H1 (cell line): ENCODE measurements around the gene STX18. TPM values are rescaled to one million over a fixed set of nuclear protein-coding genes. Genes with fewer than 3 reads are reported as not detected.

Experiments
- CTCF ChIA-PET: fragments of 300-600 bp; sonication (Branson Sonifier 250); formaldehyde crosslinking; loops from one replicate; lab custom pipeline; 2021; ENCODE audit not compliant: partially characterized antibody; lab: Charles Lee
- POLR2A ChIA-PET: fragments of 300-600 bp; sonication (Branson Sonifier 250); formaldehyde crosslinking; loops from one replicate; lab custom pipeline; 2021; ENCODE audit warnings: inconsistent platforms; ENCODE audit not compliant: partially characterized antibody; lab: Charles Lee
- DNase-seq, 2 experiments: peaks; one replicate each; pipeline versions ENCODE4 v3.0.0 to v3.0.0-alpha.2; 2010 to 2022; ENCODE audit warnings: low spot score in 2 of 2, low read depth in 1 of 2, mixed read lengths in 1 of 2
- FAIRE-seq: peaks from 2 replicates; lab custom pipeline; 2011; peaks lifted over from hg19 to GRCh38; lab: Jason Lieb, UNC
- H2AFZ ChIP-seq: 2 replicates; pipeline ENCODE4 v1.8.1; 2012; ENCODE audit warnings: low read length, inconsistent platforms
- H2AK5ac ChIP-seq: 2 replicates; pipeline ENCODE4 v1.6.1; 2013; ENCODE audit warnings: low read depth, low read length
- H2BK120ac ChIP-seq: replicated peaks from 2 replicates; pipeline ENCODE3; 2013; ENCODE audit warnings: low read depth, low read length, inconsistent platforms
- H2BK12ac ChIP-seq: 2 replicates; pipeline ENCODE4 v1.6.1; 2013; ENCODE audit warnings: low read depth, low read length
- H2BK15ac ChIP-seq: 2 replicates; pipeline ENCODE4 v1.6.1; 2013; ENCODE audit warnings: low read length
- H2BK20ac ChIP-seq: 2 replicates; pipeline ENCODE4 v1.6.1; 2013; ENCODE audit warnings: low read length
- H2BK5ac ChIP-seq: 2 replicates; pipeline ENCODE4 v1.6.1; 2013; ENCODE audit warnings: low read depth, low read length
- H3K14ac ChIP-seq: 2 replicates; pipeline ENCODE4 v1.6.1; 2013; ENCODE audit warnings: inconsistent platforms; ENCODE audit not compliant: insufficient read length
- H3K18ac ChIP-seq: 2 replicates; pipeline ENCODE4 v1.6.1; 2013; ENCODE audit warnings: low read length; ENCODE audit errors: extremely low read depth
- H3K23ac ChIP-seq: 2 replicates; pipeline ENCODE4 v1.6.1; 2013; ENCODE audit warnings: inconsistent platforms; ENCODE audit not compliant: insufficient read length
- H3K23me2 ChIP-seq: 2 replicates; pipeline ENCODE4 v1.6.1; 2013; ENCODE audit warnings: low read depth, low read length
- H3K27ac ChIP-seq: 2 replicates; pipeline ENCODE4 v1.6.1; 2011; ENCODE audit warnings: low read depth, low read length, inconsistent platforms
- H3K27me3 ChIP-seq, 4 experiments: replicated peaks in 1 of 4; 1 replicate in 1 of 4; 2 replicates in 3 of 4; pipeline versions ENCODE4 v1.6.1 to v1.8.1; 2011 to 2013; ENCODE audit warnings: low read length in 3 of 4, mild to moderate bottlenecking in 3 of 4, inconsistent platforms in 2 of 4, mixed read lengths in 2 of 4, moderate library complexity in 1 of 4; ENCODE audit not compliant: control insufficient read depth in 3 of 4, insufficient read depth in 3 of 4; ENCODE audit errors: extremely low read depth in 1 of 4
- H3K36me3 ChIP-seq, 4 experiments: 2 replicates each; pipeline versions ENCODE4 v1.6.1 to v1.8.1; 2011 to 2013; ENCODE audit warnings: mild to moderate bottlenecking in 4 of 4, low read length in 3 of 4, moderate library complexity in 2 of 4, control low read depth in 1 of 4, inconsistent platforms in 1 of 4; ENCODE audit not compliant: insufficient read depth in 4 of 4, control insufficient read depth in 2 of 4
- H3K4ac ChIP-seq: replicated peaks from 2 replicates; pipeline ENCODE3; 2013; ENCODE audit warnings: low read length, low read depth, mixed read lengths, inconsistent platforms; ENCODE audit not compliant: insufficient read length
- H3K4me1 ChIP-seq, 4 experiments: replicated peaks in 1 of 4; 1 replicate in 1 of 4; 2 replicates in 3 of 4; pipeline versions ENCODE4 v1.6.1 to v1.8.1; 2011 to 2013; ENCODE audit warnings: low read length in 3 of 4, inconsistent platforms in 2 of 4, mixed read lengths in 1 of 4; ENCODE audit not compliant: insufficient read depth in 4 of 4, control insufficient read depth in 3 of 4
- H3K4me2 ChIP-seq, 2 experiments: 2 replicates each; pipeline versions ENCODE4 v1.6.1 to v1.8.1; 2011 to 2013; ENCODE audit warnings: low read depth in 2 of 2, low read length in 2 of 2, control low read depth in 1 of 2, inconsistent platforms in 1 of 2, mild to moderate bottlenecking in 1 of 2; ENCODE audit not compliant: insufficient read depth in 1 of 2
- H3K4me3 ChIP-seq, 4 experiments: fragments of 200-600, 300-600 bp in 1 of 4; sonication (generic), shearing (Covaris generic), sonication (Bioruptor Twin) in 1 of 4; 2 replicates each; pipeline versions ENCODE4 v1.5.1 to v1.8.1; 2011 to 2016; ENCODE audit warnings: low read length in 4 of 4, low read depth in 3 of 4, control low read depth in 2 of 4, inconsistent platforms in 2 of 4, mild to moderate bottlenecking in 2 of 4, mixed read lengths in 1 of 4, moderate library complexity in 1 of 4; ENCODE audit not compliant: insufficient read depth in 2 of 4; ENCODE audit errors: extremely low read depth in 1 of 4
- H3K56ac ChIP-seq: replicated peaks from 2 replicates; pipeline ENCODE3; 2013; ENCODE audit warnings: low read depth, mild to moderate bottlenecking, mixed read lengths, low read length, inconsistent platforms; ENCODE audit not compliant: insufficient read length
- H3K79me1 ChIP-seq: 2 replicates; pipeline ENCODE4 v1.6.1; 2013; ENCODE audit warnings: low read depth, low read length, control low read depth
- H3K79me2 ChIP-seq, 2 experiments: 2 replicates each; pipeline versions ENCODE4 v1.6.1 to v1.8.1; 2012 to 2013; ENCODE audit warnings: low read length in 2 of 2, mild to moderate bottlenecking in 2 of 2, inconsistent platforms in 1 of 2; ENCODE audit not compliant: insufficient read depth in 2 of 2, control insufficient read depth in 1 of 2
- H3K9ac ChIP-seq, 4 experiments: replicated peaks in 1 of 4; 1 replicate in 1 of 4; 2 replicates in 3 of 4; pipeline versions ENCODE4 v1.6.1 to v1.8.1; 2011 to 2013; ENCODE audit warnings: low read depth in 3 of 4, low read length in 3 of 4, control low read depth in 2 of 4, mild to moderate bottlenecking in 2 of 4, moderate library complexity in 2 of 4, inconsistent platforms in 1 of 4; ENCODE audit errors: extremely low read depth in 1 of 4
- H3K9me3 ChIP-seq, 2 experiments: 2 replicates each; pipeline versions ENCODE4 v1.6.1 to v1.8.1; 2012 to 2013; ENCODE audit warnings: mild to moderate bottlenecking in 2 of 2, moderate library complexity in 2 of 2, control low read depth in 1 of 2, inconsistent platforms in 1 of 2, low read depth in 1 of 2, low read length in 1 of 2, mixed read lengths in 1 of 2; ENCODE audit not compliant: insufficient read depth in 2 of 2
- H4K20me1 ChIP-seq, 2 experiments: replicated peaks in 1 of 2; 2 replicates each; pipeline versions ENCODE3 to v1.8.1; 2011 to 2013; ENCODE audit warnings: inconsistent platforms in 2 of 2, low read length in 2 of 2, mild to moderate bottlenecking in 1 of 2; ENCODE audit not compliant: insufficient read depth in 2 of 2, control insufficient read depth in 1 of 2
- H4K5ac ChIP-seq: 2 replicates; pipeline ENCODE4 v1.6.1; 2013; ENCODE audit warnings: low read length, low read depth, mixed read lengths, inconsistent platforms; ENCODE audit not compliant: insufficient read length
- H4K8ac ChIP-seq: 2 replicates; pipeline ENCODE4 v1.8.0; 2013; ENCODE audit warnings: mild to moderate bottlenecking, moderate library complexity, low read length, inconsistent platforms; ENCODE audit not compliant: insufficient read depth; ENCODE audit errors: extremely low read depth
- H4K91ac ChIP-seq: replicated peaks from 2 replicates; pipeline ENCODE3; 2013; ENCODE audit warnings: low read length, mixed read lengths, inconsistent platforms; ENCODE audit not compliant: insufficient read length
- CEBPB ChIP-seq: IDR thresholded peaks from 2 replicates; pipeline ENCODE4 v1.6.1; 2012; ENCODE audit warnings: low read depth, low read length
- CHD2 ChIP-seq: IDR thresholded peaks from 2 replicates; pipeline ENCODE4 v1.6.1; 2012; ENCODE audit warnings: low read length, improper control_type of control experiment
- CREB1 ChIP-seq: IDR thresholded peaks from 2 replicates; pipeline ENCODE4 v1.6.1; 2012; ENCODE audit warnings: inconsistent platforms
- EP300 ChIP-seq, 2 experiments: IDR thresholded peaks; 1 replicate in 1 of 2; 2 replicates in 1 of 2; pipeline ENCODE4 v1.6.1; 2011 to 2012; ENCODE audit warnings: low read depth in 2 of 2, low read length in 2 of 2, mild to moderate bottlenecking in 2 of 2, borderline replicate concordance in 1 of 2, inconsistent platforms in 1 of 2, moderate library complexity in 1 of 2
- HDAC2 ChIP-seq, 2 experiments: fragments of 300-600 bp in 1 of 2; sonication (generic) in 1 of 2; IDR thresholded peaks; 2 replicates each; pipeline ENCODE4 v1.6.1; 2011 to 2012; ENCODE audit warnings: low read depth in 2 of 2, low read length in 2 of 2, mild to moderate bottlenecking in 2 of 2, moderate library complexity in 2 of 2, borderline replicate concordance in 1 of 2, inconsistent platforms in 1 of 2
- KDM1A ChIP-seq: fragments of 200-600, 300-600 bp; sonication (generic); IDR thresholded peaks from 2 replicates; pipeline ENCODE4 v1.7.1; 2016; ENCODE audit warnings: mild to moderate bottlenecking, low read length, borderline replicate concordance
- KDM4A ChIP-seq: IDR thresholded peaks from one replicate; pipeline ENCODE4 v1.7.1; 2012; ENCODE audit warnings: low read depth, mild to moderate bottlenecking, moderate library complexity, low read length, inconsistent platforms; ENCODE audit not compliant: severe bottlenecking
- KDM5A ChIP-seq: fragments of 200-600 bp; IDR thresholded peaks from 2 replicates; pipeline ENCODE4 v1.7.1; 2012; ENCODE audit warnings: mild to moderate bottlenecking, low read length, inconsistent platforms, mixed read lengths
- POLR2A ChIP-seq, 2 experiments: IDR thresholded peaks; 1 replicate in 1 of 2; 2 replicates in 1 of 2; pipeline ENCODE4 v1.6.1; 2011; ENCODE audit warnings: low read depth in 2 of 2, low read length in 2 of 2, mild to moderate bottlenecking in 2 of 2; ENCODE audit errors: control extremely low read depth in 1 of 2
- POU5F1 ChIP-seq: IDR thresholded peaks from 2 replicates; pipeline ENCODE4 v1.6.1; 2011; ENCODE audit warnings: low read depth, mild to moderate bottlenecking, low read length, moderate library complexity
- SIRT6 ChIP-seq: IDR thresholded peaks from one replicate; pipeline ENCODE4 v1.7.1; 2012; ENCODE audit warnings: low read length, inconsistent platforms
- SP1 ChIP-seq: IDR thresholded peaks from 2 replicates; pipeline ENCODE4 v1.6.1; 2011; ENCODE audit warnings: low read depth, low read length
- SP2 ChIP-seq: IDR thresholded peaks from 2 replicates; pipeline ENCODE4 v1.6.1; 2012; ENCODE audit warnings: mild to moderate bottlenecking, low read length, inconsistent platforms
- WGBS, 2 experiments: shearing (Covaris generic) in 1 of 2; methylation state at CpG; one replicate each; pipeline versions ENCODE4 v1.1.6 to v1.1.7; 2013 to 2015; ENCODE audit warnings: low lambda C conversion rate in 2 of 2, mixed read lengths in 2 of 2, inconsistent platforms in 1 of 2, low coverage in 1 of 2, missing lambda C conversion rate in 1 of 2; ENCODE audit not compliant: insufficient replicate concordance in 2 of 2, insufficient coverage in 1 of 2, insufficient read length in 1 of 2; ENCODE audit errors: extremely low coverage in 1 of 2, missing lambda C conversion rate in 1 of 2; 5-methylcytosine and 5-hydroxymethylcytosine counted together
- polyA plus RNA-seq, 7 experiments: library from polyadenylated mRNA; depleted of rRNA in 3 of 7; stranded (reverse) in 5 of 7; unstranded in 2 of 7; fragments of >200 nt in 5 of 7; fragments of 200-250 nt in 2 of 7; gene quantifications; 1 replicate in 5 of 7; 2 replicates in 1 of 7; 4 replicates in 1 of 7; pipeline versions ENCODE4 v1.2.1 to v1.2.3, GENCODE V29; 2011 to 2013; ENCODE audit warnings: missing spikeins in 2 of 7, mixed read lengths in 2 of 7
- total RNA-seq: library from RNA; stranded (reverse); fragmentation: NEBNext Ultra II Directional; extraction: Animal tissue kit (Norgen Biotek cat#: 25700); gene quantifications from 2 replicates; pipeline ENCODE4 v1.2.1, GENCODE V29; 2021
- TF ChIP-seq, protein P1 (sequence below): IDR thresholded peaks from 2 replicates; pipeline ENCODE4 v1.6.1; 2011; ENCODE audit warnings: low read length, improper control_type of control experiment

Gene STX18
- total and polyA plus RNA-seq, 2 of the 8 experiments (the other 6 are each of a cell fraction or from before 2014, with no cell fraction given) = 14.6 to 18.3 TPM

DNA sequence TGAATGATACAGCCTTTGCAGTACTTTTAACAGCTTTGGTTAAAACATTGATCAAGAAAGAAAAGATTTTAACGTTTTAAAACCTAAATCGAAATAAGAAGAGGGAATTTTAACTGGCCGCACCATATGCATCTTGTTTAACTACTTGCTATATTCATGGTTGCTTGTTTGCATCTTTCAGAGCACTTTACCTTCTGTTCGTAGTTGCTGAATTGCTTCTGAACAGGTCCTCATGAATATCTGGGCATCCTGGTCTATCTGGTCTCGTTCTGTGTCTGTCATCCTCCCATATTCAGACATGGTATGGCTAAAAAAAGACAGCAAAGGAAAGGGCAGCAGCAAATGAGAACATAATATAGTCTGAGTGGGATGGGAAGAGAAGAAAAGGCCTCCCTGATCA is 82.7 kb downstream of the STX18 start:
- DNase-seq = no peak
- H3K23ac ChIP-seq = no peak overlapping the region
- H4K8ac ChIP-seq = no peak overlapping the region
- H3K27ac ChIP-seq = no peak overlapping the region
- 79% methylated on average over 5 of the region's 5 CpGs; no CpG with 5 or more reads in 1 of the 2 experiments for WGBS, 2 experiments
- ChIA-PET CTCF (interaction anchor here (1.8 to 2.1 kb wide), 2 partner anchors 26 to 28 kb away, joined by 4 to 6 read pairs; no protein-coding TSS in a partner anchor), POLR2A (interaction anchor here (1.0 kb wide), 1 partner anchor 23 kb away, joined by 3 read pairs; no protein-coding TSS in a partner anchor)
- H3K79me1 ChIP-seq = no peaks in the 10 kb centered on the region
- H3K56ac ChIP-seq = no peak overlapping the region
- H3K18ac ChIP-seq = no peak overlapping the region
- no peak overlapping the region for H4K91ac ChIP-seq
- no peak overlapping the region; a peak in 1 of 4 replicates for H3K4me2 ChIP-seq
- no peak overlapping the region for H2BK120ac ChIP-seq
- no peaks in the 10 kb centered on the region for H4K20me1 ChIP-seq
- H3K4me3 ChIP-seq = no peak overlapping the region
- H3K23me2 ChIP-seq = no peaks in the 10 kb centered on the region
- H2BK5ac ChIP-seq = no peak overlapping the region; the same call in 1 of the 2 replicates
- no peak for FAIRE-seq
- no peaks in the 10 kb centered on the region for H3K79me2 ChIP-seq
- peaks cover 0 to 6% (median 2%) of the 10 kb centered on the region in 4 experiments; a peak in 4 of 8 replicates for H3K36me3 ChIP-seq
- no peak overlapping the region for H4K5ac ChIP-seq
- H3K14ac ChIP-seq = no peak overlapping the region
- peak overlapping the region; percentile 92; the same call in 1 of the 2 replicates for H2BK12ac ChIP-seq
- H3K9me3 ChIP-seq = no peaks in the 10 kb centered on the region
- 0 out of 2 replicates have a peak overlapping the region, but pooled peaks have one; percentile 40 for H2AK5ac ChIP-seq
- no peaks in the 10 kb centered on the region for H3K27me3 ChIP-seq
- peak overlapping the region; percentile 64; the same call in 1 of the 2 replicates for H2BK20ac ChIP-seq
- no peak overlapping the region for H3K9ac ChIP-seq
- no peak overlapping the region for H3K4ac ChIP-seq
- H3K4me1 ChIP-seq = peaks cover 9 to 23% (median 17%) of the 10 kb centered on the region in 4 experiments; a peak in 6 of 7 replicates
- peak overlapping the region; percentile 40; the same call in 1 of the 2 replicates for H2BK15ac ChIP-seq
- H2AFZ ChIP-seq = no peak overlapping the region
- TF ChIP-seq, protein P1, sequence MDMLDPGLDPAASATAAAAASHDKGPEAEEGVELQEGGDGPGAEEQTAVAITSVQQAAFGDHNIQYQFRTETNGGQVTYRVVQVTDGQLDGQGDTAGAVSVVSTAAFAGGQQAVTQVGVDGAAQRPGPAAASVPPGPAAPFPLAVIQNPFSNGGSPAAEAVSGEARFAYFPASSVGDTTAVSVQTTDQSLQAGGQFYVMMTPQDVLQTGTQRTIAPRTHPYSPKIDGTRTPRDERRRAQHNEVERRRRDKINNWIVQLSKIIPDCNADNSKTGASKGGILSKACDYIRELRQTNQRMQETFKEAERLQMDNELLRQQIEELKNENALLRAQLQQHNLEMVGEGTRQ = no peak
- TF ChIP-seq KDM4A (no peak), POU5F1 (no peak), KDM1A (no peak), EP300 (IDR thresholded peaks at IDR 0.05; ENCODE audit: borderline replicate concordance in 1 of 2, low read depth in 2 of 2, low read length in 2 of 2) (no peak), HDAC2 (IDR thresholded peaks at IDR 0.05; ENCODE audit: borderline replicate concordance in 1 of 2, low read depth in 2 of 2, low read length in 2 of 2) (no peak), SP1 (no peak), KDM5A (no peak), POLR2A (IDR thresholded peaks at IDR 0.05; ENCODE audit: control extremely low read depth in 1 of 2, low read depth in 2 of 2, low read length in 2 of 2) (no peak), CREB1 (no peak), SIRT6 (no peak), CEBPB (no peak), SP2 (no peak), CHD2 (no peak)
